ENCODE data around the gene NTRK3.

The NTRK3 gene

DNA sequence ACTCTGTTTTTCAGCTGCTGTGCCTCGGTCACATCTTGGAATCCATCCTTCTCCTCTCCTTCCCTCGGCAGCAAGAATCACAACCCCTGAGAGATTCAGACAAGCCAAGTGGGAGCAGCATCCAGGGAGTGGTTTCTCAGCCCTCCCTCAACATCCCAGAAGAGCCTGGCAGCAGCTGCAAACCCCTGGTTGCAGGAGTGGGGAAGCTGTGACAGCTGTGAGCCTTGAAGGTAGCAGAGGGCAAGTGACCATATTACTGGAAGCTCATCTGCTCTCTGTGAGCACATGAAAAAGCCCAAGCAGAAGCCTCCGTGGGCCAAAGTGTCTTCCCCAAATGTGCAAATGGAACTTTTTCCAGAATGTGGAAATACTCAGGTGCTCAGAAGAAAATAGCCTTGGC, 312.9 kb downstream of the NTRK3 start:
- DNase-seq (ENCODE audit: low read depth in 2 of 2): no peak

DNA sequence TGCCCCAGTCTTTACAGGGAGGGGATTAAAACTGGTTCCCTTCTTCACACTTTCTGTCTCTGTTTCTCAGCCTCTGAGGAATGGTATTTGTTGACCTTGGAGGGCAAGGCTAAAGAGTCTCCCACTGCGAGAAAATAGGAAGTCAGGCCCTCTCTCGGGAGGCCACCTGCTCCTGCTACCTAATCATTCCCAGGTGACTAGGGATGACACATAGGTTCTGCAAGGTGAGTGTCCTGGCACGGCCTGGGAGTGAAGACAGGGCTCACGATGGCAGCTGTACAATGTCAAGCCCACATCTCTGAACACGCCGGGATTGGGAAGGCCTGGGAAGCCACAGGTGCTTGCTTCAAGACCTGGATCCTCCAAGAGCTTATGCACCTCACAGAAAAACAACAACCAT, 314.2 kb downstream of the NTRK3 start:
- no peak for DNase-seq (ENCODE audit: low read depth in 2 of 2)

DNA sequence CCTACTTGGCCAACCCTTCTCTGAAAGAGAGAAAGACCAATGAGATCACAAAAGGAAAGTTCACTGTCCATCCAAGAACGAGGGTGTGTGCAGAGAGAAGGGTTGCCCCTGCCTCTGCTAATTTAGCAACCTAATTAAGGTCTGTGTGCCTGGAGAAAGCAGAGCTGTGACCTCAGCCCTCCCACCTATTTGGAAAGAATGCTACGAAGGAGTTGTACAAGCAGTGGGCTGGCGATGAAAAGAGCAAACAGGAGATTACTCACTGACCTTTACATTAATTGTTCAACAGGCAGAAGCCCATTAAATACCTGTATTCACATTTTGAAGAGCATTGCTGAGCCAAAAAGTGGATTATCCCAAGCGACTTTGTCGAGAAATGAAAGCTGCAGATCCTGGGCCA, 314.9 kb downstream of the NTRK3 start:
- no peak for DNase-seq (ENCODE audit: low read depth in 2 of 2)

DNA sequence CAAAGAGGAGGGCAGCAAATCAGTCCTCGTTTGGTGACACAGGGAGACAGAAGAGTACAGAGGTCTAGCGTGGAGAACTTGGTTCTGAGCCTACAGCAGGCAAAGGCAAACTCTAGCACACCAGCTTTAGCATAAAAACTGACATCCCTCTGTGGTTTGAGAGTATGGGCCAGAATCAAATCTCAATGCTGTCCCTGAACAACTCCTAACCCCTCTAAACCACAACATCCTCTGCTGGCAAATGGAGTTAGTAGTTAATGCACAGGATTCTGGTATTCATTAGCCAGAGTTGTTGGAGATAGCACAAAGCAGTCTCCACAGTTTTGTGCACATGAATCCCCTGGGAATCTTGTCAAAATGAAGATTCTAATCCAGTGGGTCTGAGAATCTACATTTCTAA, 315.8 kb downstream of the NTRK3 start:
- DNase-seq (ENCODE audit: low read depth in 2 of 2): no peak

DNA sequence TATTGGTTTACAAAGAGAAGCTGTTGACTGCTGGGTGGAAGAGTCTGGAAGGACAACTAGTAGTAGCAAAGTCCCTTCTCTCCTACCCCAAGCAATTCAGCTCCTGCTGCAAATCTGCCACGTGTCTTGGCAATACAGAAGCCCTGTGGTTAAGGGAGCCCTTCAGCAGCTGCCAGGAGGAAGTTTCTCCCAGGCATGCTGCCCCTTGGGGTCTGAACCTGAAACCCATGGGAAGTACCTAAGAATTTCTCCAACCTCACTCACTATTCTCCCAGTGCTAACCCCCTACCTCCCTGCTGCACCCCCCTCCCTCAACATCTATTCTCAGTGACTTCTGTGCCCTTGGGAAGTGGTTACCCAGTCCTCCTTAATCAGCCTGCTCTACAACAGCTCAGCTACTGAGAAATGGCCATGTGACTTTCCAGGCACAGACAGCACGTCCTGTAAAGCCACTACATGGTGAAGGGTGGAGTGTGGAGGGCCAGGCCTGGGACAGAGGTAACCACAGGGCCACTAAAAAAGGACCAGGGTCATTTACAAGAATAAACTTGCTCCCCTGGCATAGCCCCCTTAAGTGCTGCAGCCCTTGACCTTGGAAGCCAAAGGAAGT, 316.6 kb downstream of the NTRK3 start:
- no peak for DNase-seq (ENCODE audit: low read depth in 2 of 2)

DNA sequence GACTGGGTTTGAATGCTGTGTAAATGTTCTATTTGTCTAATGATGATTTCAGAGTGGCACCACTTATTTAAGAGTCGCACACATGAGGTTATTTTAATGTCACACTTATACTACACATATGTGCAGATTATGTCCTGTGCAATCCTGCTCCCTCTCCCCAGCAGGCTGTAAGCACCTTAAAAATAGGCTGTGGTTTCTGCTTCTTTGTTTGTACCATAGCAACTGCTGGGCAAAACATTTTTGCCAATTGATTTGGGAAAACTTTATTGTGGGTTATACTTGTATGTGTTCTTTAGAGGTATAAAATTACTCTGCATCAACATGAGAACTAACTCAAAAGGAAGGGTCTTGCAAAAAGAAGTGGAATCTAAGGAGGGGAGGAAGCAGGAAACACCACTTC, 318.5 kb downstream of the NTRK3 start:
- no peak for DNase-seq (ENCODE audit: low read depth in 2 of 2)

DNA sequence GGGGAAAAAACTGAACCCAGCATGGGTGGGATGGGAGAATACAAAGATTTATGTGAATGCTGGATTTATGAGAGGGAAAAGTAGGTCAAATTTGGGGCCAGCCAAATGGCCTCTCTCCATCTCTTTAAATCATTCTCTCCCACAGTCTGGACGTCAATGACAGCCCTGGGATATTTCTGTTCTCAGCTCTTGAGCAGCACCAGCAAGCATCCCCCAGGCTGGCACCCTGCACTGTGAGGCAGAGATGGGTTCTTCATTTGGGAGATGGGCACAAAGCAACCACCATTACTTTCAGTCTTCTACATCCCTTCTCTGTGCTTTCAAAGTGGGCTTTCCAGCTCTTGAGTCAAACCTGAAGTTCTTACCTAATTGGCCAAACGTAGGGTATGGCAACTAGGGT, 321.0 kb downstream of the NTRK3 start:
- no peak for DNase-seq (ENCODE audit: low read depth in 2 of 2)

DNA sequence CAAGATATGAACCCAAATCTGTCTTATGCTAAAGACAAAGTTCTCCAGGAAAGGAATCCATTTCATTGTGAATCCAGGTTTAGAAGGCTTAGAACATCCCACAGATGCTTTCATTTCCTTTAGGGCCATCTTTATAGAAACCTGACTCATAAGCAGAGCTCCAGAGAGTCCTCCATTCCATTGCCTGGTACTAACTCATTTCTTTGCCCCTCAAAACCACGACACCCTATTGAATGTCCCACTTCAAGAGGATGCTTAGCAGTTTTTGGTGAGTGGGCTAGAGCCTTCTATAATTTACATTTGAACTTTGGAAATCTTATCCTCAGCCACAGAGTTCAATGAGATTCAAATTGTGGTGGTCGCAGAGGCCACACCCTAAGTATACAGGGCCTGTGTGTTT, 325.0 kb downstream of the NTRK3 start:
- no peak for DNase-seq (ENCODE audit: low read depth in 2 of 2)

DNA sequence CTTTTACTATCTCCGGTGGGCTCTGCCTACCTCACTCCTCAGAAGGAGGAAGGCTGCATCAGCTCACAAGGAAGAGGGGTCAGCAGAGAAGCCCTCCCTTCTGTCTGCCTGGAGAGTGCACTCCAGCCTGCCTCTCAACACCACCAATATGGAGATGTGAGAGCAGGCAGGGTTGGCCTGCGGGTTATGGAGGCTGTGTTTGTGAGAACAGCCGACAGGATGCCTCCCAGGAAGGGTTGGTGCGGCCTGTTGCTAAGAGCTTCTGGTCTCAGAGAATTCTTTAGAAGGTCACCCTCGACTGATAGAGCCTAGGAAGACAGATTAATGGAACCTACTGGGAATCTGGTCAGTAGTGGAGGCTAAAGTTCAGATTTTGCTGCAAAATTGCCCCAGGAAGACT, 326.1 kb downstream of the NTRK3 start:
- no peak for DNase-seq (ENCODE audit: low read depth in 2 of 2)

DNA sequence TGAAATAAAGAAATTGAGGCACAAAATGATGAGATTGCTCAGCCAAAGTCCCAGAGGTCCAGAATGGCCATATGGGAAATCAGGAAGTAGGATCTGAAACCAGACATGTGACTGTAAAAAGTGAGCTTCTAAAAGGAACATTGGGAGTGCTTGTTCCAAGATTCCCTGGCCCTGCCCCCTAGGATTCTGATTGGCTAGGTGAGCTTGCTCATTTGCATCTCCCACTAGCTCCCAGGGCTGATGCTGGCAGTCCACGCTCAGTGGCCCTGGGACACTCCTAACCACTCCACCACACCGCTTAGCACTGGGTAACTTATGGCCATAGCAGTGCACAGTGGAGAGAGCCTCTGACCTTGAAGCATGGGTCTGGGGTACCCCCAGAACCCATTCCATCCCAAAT, 326.7 kb downstream of the NTRK3 start:
- no peak for DNase-seq (ENCODE audit: low read depth in 2 of 2)

DNA sequence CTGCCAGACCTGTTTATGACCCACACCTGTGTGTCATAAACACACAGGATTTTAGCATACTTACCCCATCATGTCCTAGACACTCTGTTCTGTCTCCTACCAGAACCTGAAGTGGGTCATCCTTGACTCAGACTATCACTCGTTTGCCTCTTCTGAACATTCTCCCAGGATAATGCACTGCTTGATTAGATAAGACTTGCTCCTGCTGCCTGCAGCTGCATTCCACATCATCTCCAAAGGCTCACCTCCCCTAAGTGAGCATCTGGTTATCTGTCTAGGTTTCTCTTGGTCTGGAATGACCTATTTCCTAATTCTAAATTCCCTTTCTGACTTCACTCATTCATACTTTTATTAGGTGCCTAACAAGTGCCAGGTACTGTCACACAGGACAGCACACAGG, 332.1 kb downstream of the NTRK3 start:
- DNase-seq (ENCODE audit: low read depth in 2 of 2): no peak

DNA sequence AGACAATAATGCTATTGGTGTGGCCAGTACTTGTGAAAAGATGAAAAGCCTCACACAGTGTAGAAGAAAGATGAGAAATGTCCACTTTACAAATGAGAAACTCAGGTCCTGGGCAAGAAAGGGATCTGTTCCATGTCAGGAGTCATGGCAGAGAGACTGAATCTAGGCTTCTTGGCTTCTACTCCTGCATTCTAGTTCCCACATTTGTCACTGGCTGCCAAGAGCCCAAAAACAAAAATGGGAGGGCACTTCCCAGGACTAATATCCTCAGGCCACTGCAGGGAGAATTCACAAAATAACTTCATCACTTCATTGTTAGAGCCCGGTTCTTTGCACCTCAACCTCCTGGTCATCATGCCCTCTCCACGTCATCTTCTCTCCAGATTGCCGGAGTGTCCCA, 337.5 kb downstream of the NTRK3 start:
- DNase-seq (ENCODE audit: low read depth in 2 of 2): no peak

DNA sequence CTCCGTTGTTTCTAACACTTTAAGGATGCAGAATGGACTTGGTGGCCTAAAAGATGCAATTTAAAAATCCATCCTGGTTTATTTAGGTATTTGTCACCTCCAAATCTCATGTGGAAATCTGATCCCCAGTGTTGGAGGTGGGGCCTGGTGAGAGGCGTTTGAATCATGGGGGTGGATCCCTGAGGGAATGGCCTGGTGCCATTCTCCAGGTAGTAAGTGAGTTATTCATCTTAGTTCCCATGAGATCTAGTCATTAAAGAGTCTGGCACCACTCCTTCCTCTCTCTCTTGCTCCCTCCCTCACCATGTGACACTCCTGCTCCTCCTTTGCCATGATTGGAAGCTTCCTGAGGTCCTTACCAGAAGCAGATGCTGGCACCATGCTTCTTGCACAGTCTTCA, 339.1 kb downstream of the NTRK3 start:
- no peak for DNase-seq (ENCODE audit: low read depth in 2 of 2)

DNA sequence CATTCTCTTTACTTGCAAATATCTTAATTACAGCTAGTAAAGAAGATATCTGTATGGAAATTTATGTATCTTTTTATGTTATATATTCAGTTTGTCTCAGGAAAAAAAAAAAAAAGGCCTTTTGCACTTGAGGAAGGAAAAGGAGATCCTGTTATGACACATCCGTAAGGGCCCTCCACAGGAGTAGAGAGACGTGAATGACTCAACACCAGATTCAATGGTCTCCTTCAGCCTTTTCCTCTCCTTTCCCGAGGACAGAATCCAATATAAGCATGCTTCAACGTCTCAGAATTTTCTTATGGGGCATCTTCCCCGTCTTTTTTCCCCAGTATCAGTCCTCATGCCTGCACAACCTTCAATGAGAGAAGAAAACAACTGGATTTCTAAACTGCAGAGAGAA, 340.3 kb downstream of the NTRK3 start:
- DNase-seq (ENCODE audit: low read depth in 2 of 2): no peak

DNA sequence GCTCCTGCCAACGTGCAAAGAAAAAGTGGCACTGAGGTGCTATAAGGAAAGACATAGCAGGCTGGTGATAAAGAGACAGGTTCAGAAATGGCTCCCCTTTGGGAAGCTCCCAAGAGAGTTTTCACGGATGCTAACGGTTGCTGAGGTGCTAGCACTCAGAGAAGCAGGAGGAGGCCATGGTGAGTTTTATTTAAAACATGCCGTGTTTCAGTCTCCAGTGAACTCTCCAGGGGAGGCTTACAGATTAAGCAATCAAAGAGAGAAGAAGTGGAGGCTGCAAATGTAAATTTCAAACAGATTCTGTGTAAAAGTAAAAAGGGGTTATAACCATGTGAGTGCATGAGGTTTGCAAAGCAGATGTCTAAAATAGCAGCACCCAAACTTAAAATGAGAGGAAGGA, 346.2 kb downstream of the NTRK3 start:
- no peak for DNase-seq (ENCODE audit: low read depth in 2 of 2)

DNA sequence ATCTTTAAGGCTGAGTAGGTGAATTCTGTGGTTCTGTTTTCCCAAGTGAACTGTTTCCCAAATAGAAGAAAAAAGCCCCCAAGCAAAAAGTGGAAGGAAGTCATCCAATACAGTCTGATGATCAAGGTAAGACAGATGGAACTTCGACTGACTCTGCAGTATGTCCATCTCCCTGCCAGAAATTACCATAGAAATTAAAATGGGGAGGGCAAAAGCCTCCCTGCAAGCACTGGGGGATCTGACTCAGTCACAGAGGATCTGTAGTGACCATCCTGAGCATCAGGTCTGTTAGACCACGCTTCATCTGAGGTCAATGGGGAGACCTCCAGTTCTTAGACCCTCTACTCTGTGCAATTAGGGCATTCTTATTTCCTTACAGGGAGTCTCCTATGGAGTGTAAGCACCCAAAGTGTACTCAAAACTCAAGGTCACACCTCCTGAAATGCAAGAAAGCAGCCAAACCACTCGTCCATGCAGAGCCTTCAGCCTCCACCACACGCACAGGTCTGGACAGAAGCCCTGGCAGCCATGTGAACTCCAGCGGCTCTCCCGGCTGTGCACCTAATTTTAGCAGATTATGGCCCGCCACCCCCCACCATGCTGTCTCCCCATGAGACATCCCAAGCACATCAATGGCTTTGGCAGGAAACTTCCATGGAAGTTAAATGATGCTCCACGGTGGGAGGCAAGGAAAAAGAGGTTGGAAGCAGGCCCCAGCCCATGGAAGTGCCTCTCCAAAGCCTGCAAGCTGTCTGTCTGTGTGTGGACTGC, 348.7 kb downstream of the NTRK3 start:
- DNase-seq (ENCODE audit: low read depth in 2 of 2): no peak

DNA sequence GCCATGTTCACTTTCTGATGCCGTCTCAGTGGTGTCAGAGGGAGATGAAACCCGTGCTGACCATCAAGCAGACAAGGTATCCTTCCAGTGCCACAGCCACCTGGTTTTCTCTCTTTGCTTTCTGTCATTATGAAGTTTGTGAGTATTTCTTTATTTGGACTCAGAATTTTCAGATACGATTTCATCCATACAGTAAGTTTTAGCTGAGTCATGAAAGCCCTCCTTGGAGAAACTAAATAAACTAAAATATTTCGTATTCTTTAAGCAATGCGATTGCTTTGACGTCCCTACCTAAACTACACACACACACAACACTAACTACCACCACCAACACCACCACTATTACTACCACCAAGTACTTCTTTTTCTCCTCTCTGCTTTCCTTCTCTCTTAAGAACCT, 350.1 kb downstream of the NTRK3 start:
- no peak for DNase-seq (ENCODE audit: low read depth in 2 of 2)

DNA sequence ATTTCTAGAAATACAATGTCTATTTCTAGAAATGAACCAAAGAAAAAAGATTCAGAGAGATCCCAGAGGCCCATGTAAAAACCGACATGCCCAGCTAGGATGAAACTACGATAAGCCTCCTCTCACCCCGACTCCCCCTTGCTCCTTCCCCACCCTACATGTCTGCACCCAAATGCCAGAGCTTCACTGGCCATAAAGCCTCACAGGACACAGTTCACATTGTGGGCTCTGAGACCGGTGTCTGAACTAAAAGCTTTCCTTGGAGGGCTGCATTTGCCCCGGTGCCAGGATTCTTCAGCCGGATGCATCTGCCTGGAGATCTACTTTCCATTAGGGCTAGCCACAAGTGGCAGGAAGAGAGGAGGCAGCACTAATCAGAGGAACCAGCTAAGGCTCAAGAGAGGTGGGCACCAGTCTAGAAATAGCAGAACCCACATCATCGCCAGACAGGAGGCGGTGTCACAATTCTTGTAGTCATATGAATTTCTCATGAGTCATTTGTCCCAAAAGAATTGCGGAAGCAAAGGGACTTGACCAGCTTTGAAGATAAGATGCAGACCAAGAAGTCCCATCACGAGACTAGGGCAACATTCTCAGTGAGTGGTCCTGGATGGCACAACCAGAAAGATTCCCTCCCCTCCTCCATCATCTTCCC, 353.6 kb downstream of the NTRK3 start:
- no peak for DNase-seq (ENCODE audit: low read depth in 2 of 2)

DNA sequence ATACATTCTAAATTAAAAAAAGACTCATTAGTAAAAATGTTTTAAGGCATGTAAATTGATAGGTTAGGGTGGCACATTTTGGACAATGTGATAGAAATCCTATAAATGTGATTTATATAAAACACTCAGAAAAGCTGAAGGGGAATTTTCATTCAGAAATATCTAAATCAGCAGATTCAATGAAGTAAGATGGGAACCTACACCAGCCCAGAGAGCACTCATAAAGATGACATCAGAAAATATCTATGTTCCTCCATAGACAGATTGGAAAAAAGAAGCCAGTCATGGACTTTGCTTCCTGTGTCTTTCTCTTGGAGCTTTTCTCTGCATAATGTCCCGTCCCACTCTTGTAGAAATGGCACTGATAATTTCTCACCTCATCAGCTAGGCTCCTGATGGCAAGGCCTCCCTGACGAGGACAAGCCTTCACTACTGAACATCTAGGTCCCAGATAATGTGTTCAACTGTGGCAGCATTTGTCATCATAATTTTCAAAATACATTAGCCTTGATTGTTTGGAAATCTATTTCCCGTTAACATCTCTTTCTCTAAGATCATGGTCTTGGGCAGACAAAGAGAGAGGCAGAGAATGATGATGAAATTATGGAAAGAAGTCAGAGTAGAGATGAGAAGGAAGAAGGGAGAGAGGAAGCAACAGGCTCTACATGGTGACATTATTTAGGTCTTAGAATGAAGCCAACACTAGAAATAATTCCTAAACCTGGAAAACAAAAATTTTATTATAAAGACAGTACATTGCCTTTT, 354.4 kb downstream of the NTRK3 start:
- DNase-seq (ENCODE audit: low read depth in 2 of 2): no peak

DNA sequence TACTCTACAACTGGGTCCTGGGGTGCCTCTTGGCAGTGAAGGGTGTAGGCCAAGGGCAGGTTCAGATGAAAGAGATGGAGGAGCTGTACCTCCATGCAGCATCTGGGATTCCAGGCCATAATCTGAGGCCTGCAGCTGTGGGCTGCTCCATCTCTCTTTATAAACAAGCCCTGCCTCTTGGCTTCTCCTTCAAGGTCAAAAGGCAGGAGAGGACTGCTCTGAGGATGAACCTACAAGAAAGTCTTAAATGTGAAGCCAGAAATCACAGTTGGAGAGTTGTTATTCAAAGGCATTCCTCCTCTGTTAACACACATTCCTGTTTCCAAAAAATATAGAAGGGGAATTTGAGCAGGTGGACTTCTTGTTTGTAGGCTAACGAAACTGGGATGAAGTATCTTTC, 355.5 kb downstream of the NTRK3 start:
- DNase-seq (ENCODE audit: low read depth in 2 of 2): no peak

DNA sequence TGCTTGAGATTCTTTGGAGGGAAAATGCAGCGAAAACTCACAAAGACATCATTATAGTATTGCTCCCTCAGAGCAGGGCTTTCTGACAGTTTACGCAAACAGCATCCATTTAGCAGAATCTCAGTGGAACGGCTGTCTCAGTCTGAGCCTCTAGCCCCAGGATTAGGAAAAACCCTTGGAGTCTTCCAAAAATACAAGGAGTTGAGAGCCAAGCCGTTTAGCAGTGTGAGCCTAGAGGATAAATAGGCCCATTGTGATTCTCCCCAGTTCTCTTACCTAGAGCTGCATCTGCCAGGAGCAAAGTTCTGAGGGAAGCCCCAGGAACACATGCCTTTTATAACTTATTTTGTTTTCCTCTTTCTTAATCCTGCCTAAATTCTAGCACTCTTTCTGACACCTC, 359.6 kb downstream of the NTRK3 start:
- DNase-seq (ENCODE audit: low read depth in 2 of 2): no peak

DNA sequence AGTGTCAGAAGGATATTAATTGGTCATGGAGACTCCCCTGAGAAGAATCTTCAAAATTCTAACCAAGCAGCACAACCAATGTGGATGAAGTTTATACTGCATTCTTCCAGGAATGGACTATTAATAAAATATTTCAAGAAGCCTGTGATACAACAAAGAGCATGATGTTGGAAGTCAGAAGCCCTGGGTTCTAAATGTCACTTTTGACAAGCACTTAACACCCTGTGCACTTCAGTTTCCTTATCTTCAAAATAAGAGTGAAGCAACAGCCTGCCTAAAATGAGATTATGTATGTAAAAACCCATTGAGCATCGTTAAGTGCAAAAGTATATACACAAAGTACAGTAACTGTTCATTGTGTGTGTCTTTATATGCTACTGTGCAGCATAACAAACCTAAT, 369.4 kb downstream of the NTRK3 start:
- DNase-seq (ENCODE audit: low read depth in 2 of 2): no peak

DNA sequence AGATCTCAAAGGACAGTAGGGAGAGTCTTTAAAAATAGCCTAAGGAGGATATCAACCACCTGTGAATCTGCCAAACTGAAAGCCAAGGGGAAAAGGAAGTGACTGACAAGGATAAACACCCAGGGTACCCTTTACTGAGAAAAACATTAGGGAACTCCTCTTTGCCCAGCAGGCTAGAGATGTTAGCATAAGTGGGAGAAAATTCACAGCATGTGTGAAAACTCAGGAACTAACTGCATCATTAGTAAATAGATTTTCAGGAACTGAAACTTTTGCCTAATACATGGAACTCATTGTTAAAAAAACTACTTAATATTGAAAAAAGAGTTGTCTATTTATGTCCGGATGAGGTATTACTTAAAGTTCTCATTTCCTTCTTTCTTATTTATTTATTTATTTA, 375.5 kb downstream of the NTRK3 start:
- no peak for DNase-seq (ENCODE audit: low read depth in 2 of 2)

Measured in stimulated activated CD8-positive, alpha-beta memory T cell treated with anti-CD3 and anti-CD28 coated beads, Interleukin-7, amount 100 ng/mL, for 1 hour (primary cell).